NCI-H1694 treated with DMSO at 0.1 percent for 48 hours (cell line): ENCODE measurements around the gene EID1.
"Not testable (repeated sequence)": the region's sequence is repeated elsewhere in the genome, so short reads cannot be mapped to it uniquely, and the experiment has no call there.

Source experiments
- DNase-seq: peaks from one replicate; lab custom pipeline; 2025; lab: John Stamatoyannopoulos, UW

The EID1 gene

GRCh38 chr15:48869966-48870365 is 8.0 kb upstream of the EID1 start:
- no peak for DNase-seq

GRCh38 chr15:48871542-48871941 is 6.4 kb upstream of the EID1 start:
- DNase-seq, result no peak

DNA sequence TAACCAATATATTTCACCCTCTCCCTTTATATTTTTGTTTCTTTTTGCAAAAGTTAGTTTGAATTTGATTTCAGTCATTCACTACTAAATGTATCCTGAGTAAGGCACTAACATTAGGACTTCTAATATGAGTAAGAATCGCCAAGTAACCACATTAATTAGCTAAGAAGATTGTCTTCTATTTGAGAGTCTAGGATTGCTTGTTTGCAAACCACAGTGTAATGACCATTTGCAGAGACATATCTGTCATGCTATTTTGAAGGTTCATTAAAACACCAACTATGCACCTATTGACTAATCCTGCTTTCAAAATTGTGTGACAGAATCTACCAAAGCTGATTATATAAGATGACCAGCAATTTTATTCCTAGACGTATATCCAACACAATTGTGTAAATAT is 5.3 kb upstream of the EID1 start:
- DNase-seq, result no peak

DNA sequence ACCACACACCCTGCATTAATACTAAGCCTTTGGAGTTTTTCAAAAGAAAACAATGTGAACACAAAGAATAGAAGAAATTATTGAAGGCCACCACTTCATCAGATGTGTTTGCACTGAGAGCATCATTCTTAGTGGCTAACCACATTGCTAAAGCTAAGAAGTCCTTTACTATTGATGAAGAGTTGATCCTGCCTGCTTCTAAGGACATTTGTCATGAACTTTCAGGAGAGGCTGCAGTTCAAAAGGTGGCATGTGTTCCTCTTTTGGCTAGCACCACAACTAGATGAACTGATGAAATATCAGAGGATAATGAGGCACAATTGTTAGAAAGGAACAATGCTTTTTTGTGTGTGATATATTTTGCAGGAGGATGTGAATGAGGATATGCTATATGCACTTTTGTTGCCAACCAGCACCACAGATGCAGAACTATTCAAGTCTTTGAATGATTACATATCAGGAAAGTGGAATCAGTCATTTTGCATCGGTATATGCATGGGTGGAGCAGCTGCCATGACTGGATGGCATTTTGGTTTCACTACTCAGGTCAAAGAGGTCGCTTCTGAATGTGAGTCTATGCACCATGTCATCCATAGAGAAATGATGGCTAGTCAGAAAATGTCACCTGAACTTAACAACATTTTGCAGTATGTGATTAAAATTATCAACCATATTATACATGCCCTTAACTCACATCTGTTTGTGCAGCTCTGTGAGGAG is 2.5 kb upstream of the EID1 start:
- DNase-seq, result no peak

- DNase-seq, result no peak
These were observed 1.9 kb upstream of the EID1 start for GRCh38 chr15:48876057-48876456.

- DNase-seq, result no peak
These were observed 2.2 kb downstream of the EID1 start for GRCh38 chr15:48880070-48880634.

- DNase-seq, result no peak
These were observed 5.8 kb downstream of the EID1 start for GRCh38 chr15:48883699-48884098.

DNA sequence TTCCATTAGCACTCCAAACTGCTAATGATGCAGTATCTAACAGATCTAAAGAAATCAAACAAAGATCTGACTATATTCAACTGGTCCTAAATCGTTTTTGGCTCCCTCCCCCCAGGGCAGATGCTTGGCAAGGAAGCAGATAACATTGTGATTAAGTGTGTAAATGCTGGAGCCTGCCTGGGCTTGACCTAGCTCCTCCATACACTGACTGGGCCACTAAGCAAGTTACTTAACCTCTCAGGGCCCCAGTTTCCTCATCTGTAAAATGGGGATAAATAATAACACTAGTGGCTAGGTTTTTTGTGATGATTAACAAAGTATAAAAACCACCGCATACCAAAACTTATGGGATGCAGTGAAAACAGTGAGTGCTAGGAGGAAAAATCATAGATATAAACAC is 9.2 kb downstream of the EID1 start:
- no peak for DNase-seq

DNA sequence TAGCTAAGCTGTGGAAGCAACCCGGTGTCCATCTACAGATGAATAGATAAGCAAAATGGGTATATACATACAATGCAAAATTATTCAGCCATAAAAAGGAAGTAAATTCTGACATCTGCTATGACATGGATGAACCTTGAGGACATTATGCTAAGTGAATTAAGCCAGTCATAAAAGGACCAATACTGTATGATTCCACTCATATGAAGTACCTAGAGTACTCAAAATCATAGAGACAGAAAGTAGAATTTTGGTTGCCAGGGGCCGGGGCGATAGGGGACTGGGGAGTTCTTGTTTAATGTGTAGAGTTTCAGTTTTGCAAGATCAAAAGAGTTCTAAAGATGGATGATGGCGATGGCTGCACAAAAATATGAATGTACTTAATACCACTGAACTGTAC is 10.3 kb downstream of the EID1 start:
- no peak for DNase-seq

- no peak for DNase-seq
These were observed 10.9 kb downstream of the EID1 start for GRCh38 chr15:48888836-48889235.

DNA sequence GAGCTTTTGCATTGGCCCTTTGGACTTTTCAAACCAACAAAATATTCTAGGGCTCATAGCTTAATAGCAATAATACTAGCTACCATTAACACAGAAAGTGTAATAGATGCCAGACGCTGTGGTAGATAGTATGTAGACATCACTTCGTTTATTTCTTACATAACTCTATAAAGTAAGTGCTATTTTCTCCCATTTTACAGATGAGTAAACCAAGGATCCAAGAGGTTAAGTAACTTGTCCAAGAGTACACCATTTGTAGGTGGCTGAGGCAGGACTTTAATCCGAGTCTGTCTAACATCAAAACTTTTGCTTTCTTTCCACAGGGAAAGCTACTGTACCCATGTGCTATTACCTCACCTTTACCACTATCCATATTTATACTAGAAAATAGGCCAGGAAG is 12.0 kb downstream of the EID1 start:
- no peak for DNase-seq

DNA sequence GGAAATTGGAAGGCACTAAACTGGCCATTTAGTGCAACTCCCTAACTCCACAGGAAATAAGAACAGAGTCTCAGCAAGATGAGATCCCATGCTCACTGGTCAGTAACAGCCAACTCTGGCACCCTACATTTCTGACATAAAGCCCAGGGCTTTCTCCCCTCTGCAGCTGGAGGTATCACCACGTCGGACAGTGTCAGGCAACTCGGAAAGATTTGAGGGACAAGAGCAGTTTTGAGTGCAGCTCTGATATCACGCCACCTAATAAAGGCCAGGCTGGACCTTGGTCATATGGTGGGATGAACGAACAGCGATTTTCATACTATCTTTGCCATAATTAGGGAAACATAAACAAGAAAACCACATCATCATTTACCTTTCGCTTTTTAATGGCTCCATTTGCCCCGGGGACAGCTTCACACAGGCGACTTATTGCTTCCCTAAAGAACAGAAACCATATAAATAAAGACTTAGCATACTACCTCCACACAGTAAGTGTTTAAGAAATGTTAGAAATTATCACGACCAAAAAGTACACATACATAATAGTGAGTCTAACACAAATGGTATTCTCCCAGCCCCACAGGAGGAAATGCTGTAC is 12.5 kb downstream of the EID1 start:
- no peak for DNase-seq

GRCh38 chr15:48891232-48891765 is 13.4 kb downstream of the EID1 start:
- no peak for DNase-seq

- DNase-seq, result no peak
These were observed 15.4 kb downstream of the EID1 start for GRCh38 chr15:48893311-48893710.

DNA sequence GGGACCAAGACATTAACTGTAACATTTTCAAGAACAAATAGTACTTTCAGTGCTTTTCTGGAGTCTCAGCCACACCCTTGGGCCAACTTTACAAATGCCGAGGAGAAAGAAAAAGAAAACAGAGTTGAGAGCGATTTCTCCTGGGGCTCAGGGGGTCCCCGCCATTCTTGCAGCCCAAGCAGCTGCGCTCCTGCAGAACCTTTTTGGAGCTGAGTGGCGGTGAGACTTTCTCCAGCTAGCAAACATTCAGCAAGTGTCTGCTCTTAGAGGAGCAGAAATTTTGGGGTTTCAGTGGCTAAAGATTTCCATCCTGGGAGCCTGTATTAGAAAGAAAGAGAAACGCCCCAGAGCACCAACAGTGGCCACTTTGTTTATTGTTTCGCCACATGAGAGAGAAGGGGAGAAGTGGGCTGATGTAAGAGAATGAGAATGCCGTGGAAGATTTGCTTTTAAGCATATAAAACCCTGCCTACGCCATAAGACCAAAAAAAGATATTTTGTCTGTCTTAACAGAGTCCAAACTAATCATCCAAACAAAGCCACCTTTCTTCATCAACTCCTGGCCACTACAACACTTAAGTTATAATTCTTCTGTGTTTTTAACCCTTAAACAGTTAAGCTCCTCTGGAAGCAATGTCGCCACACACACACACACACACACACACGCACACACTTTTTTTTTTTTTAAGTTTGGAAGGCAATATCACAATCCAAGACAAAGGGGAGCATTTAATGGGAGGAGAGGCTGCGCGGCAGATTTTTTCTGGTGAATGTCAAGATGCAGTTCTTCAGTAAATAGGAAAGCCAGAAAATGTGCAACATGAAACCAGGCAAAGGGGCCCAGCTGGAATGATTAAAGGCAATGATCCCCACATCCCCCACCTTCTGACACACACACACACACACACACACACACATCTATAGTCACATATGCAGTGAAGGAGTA is 19.2 kb downstream of the EID1 start:
- DNase-seq, result no peak

DNA sequence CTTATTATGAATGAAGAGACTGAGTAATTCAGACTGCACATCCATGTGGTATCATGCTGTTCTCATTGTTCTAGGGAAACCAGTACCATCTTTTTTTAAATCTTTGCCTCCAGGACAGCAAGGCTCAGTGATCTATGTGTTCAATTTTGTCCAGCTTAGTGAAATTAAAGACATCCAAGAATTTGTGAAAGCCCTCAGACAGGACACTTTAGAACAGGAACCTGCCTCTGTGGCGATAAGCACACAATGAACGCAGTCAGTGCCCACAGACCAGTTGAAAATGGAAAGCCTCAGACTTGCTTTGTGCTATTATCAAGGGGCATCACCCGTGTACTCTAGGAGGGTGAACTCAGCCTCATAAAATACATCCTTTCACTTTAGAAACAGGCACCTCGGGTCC is 20.1 kb downstream of the EID1 start:
- no peak for DNase-seq

DNA sequence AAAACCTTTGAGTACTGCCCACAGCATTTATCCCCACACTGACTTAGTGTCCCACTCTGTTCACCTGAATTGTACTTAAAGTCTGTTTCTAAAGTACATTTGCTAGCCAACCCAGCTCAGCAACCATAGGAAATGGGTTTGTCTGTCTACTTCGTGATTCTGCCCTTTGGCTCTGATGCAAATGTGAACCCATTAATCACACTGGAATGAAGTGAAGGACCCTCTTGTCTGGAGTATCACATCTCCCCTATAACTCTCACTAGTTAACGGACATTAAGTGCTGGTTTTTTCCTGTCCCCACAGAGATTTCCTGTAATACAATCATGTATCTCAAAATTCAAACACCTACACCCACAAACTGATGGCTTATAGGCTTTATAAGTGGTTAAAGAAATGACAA is 20.5 kb downstream of the EID1 start:
- DNase-seq, result no peak

DNA sequence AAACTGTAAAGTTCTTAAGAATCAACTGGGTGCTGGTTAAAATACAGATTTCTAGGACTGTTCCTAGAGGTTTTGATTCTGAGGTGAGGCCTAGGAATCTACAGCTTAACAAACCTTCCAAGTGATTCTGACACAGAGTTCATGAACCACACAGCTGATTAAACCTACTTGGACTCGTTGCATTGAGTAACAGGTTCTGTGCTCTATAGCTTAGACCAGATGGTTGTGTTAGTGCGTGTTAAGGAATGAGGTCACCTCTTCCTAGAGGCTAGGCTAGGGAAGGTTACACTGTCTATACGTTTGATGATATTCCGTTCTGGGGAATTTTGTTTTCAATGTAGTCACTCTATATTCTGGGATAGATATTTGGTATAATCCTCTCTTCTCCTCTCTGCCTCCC is 21.9 kb downstream of the EID1 start:
- no peak for DNase-seq

DNA sequence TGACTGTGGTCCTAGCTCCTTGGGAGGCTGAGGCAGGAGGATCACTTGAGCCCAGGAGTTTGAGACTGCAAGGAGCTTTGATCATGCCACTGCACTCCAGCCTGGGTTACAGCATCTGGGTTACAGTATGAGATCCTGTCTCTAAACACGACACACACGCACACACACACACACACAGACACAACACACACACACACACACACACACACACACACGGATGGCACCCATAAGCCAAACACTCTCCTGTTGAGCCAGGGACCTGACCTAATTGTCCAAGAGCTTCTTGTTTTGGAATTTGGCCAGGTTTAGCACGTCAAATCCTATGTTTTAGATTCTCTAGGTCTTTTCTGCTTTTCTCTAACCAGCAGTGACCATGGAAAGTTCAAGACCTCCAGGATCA is 26.8 kb downstream of the EID1 start:
- DNase-seq, result no peak

DNA sequence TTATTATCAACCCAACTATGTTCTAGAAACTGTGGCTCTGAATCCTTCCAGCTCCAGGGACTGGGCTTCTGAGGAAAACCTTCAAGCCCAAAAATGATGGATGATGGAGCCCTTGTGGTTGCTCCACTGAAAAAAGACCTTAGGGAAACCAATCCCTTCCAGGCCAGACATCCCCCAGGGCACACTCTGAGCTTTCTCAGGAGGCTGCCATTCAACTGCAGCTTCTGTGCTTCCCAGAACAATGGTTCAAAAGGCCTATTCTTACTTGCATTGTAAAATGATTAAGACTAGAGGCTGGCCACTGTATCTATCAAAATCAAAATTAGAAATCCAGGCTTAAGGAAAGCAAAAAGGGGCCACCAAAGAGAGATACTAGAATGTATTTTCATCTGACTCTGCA is 27.3 kb downstream of the EID1 start:
- no peak for DNase-seq

DNA sequence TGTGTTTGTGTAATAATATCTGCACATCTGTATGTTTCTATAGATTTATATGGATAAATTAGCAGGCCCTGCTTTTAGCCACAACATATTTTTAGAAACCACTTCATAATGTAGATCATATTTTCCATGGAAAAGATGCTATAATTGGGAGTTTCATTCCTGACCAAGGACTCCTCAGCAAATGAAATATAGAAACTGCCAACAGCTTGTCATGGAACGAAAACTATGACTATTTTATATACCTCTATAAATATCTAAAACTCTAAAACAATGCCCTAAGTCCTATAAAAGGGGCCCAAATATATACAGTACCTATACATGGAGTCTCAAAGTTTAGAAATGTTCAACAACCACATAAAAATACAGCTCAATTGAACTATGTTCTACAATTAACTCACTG is 27.9 kb downstream of the EID1 start:
- no peak for DNase-seq

- DNase-seq, result not testable (repeated sequence)
These were observed 31.4 kb downstream of the EID1 start for GRCh38 chr15:48909313-48909712.
